GM21737 (cell line): ENCODE measurements around the gene STMN3.

Experiments used
- ATAC-seq: cut with Tn5 transposase; IDR thresholded peaks from one replicate; pipeline ENCODE4 v1.9.1; 2021; ENCODE audit warnings: mild to moderate bottlenecking, moderate library complexity; ENCODE audit not compliant: unreplicated experiment

Gene STMN3

DNA sequence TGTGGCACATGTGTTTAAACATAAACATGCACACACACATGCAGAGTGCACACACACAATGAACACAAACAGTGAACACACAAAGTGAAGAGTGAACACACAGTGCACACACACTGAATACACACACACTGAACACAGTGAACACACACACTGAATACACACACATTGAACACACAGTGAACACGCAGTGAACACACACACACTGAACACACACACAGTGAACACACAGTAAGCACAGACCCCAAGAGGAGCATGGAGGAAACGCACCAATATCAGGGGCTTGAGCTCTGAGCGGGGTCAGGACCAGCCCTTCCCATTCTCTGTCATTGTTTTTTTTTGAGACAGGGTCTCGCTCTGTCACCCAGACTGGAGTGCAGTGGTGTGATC is 62.1 kb downstream of the STMN3 start:
- ATAC-seq = no peak

DNA sequence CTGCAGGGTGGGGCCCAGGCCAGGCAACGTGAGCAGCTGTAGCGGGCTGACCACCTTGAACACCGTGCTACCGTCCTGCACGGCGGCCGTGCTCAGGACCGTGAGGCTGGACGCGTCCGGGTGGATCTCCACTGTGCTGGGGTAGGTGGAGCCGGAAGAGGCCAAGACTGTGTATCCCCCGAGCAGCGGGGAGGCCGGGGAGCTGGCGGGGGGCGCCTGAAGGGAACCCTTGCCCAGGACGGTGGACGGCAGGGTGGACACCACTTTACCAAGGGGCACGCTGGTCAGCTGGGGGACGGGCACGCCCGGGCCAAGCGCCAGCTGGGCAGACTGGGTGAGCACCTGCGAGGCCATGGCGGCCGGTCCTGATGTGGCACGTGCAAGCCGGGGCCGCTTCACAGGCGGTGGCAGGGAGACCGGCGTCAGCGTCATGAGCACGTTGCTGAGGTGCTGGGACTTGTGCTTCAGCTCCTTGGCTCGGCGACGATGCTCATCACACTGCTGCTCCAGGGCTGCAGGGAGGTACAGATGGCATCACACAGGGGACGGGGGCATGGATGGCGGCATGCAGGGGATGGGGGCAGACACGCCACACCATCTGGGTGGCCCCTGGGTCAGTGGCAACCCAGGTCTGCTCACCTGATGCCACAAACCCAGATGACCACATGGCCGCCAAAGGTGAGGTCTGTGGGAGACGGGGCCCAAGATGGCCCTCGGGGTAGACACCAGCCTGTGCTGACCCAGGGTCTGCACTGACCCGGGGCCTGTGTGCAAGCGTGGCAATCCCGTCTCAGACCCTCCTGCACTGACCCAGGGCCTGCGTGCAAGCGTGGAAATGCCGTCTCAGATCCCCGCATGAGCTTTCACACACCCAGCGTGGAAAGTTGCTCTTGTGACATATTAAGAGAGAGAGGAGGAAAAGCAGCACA is 62.7 kb downstream of the STMN3 start:
- no peak for ATAC-seq
